HG03060 (cell line): ENCODE results near the gene CDC42BPA.

Source experiments
- ATAC-seq: cut with Tn5 transposase; IDR thresholded peaks from one replicate; pipeline ENCODE4 v1.9.1; 2021; ENCODE audit warnings: low read depth, moderate number of reproducible peaks; ENCODE audit not compliant: unreplicated experiment

Gene CDC42BPA

GRCh38 chr1:226985839-226986463 lies 332.3 kb downstream of the CDC42BPA start:
- ATAC-seq, result no peak

GRCh38 chr1:226985239-226985838 lies 333.0 kb downstream of the CDC42BPA start:
- no peak for ATAC-seq

GRCh38 chr1:226984521-226985238 lies 333.6 kb downstream of the CDC42BPA start:
- no peak for ATAC-seq

- no peak for ATAC-seq
These were observed 334.3 kb downstream of the CDC42BPA start for GRCh38 chr1:226983992-226984364.

- no peak for ATAC-seq
These were observed 334.9 kb downstream of the CDC42BPA start for GRCh38 chr1:226983247-226983991.

GRCh38 chr1:226982451-226983177 lies 335.7 kb downstream of the CDC42BPA start:
- ATAC-seq, result no peak

GRCh38 chr1:226981838-226982237 lies 336.5 kb downstream of the CDC42BPA start:
- no peak for ATAC-seq

- no peak for ATAC-seq
These were observed 336.9 kb downstream of the CDC42BPA start for GRCh38 chr1:226981386-226981817.

GRCh38 chr1:226980565-226981385 lies 337.5 kb downstream of the CDC42BPA start:
- ATAC-seq, result no peak

- no peak for ATAC-seq
These were observed 338.2 kb downstream of the CDC42BPA start for GRCh38 chr1:226980122-226980560.

GRCh38 chr1:226979517-226980121 lies 338.7 kb downstream of the CDC42BPA start:
- ATAC-seq, result no peak

GRCh38 chr1:226979115-226979516 lies 339.2 kb downstream of the CDC42BPA start:
- no peak for ATAC-seq

- ATAC-seq, result no peak
These were observed 339.7 kb downstream of the CDC42BPA start for GRCh38 chr1:226978432-226979114.

- ATAC-seq, result no peak
These were observed 340.5 kb downstream of the CDC42BPA start for GRCh38 chr1:226977643-226978431.

- ATAC-seq, result no peak
These were observed 341.2 kb downstream of the CDC42BPA start for GRCh38 chr1:226976978-226977642.

GRCh38 chr1:226976276-226976977 lies 341.9 kb downstream of the CDC42BPA start:
- no peak for ATAC-seq
